GM06990 (cell line): ENCODE results near the gene GAK.

Experiments
- DNase-seq: peaks from one replicate; pipeline ENCODE4 v3.0.0-alpha.2; 2011; ENCODE audit not compliant: insufficient read length; ENCODE audit errors: extremely low read depth
- H3K27me3 ChIP-seq: replicated peaks from 2 replicates; pipeline ENCODE4 v1.6.0; 2011; ENCODE audit warnings: low read length; ENCODE audit not compliant: control insufficient read depth, insufficient read depth
- H3K36me3 ChIP-seq: 2 replicates; pipeline ENCODE4 v1.5.1; 2011; ENCODE audit warnings: low read length; ENCODE audit not compliant: control insufficient read depth, insufficient read depth
- H3K4me3 ChIP-seq: replicated peaks from 2 replicates; pipeline ENCODE4 v1.5.1; 2011; ENCODE audit warnings: low read depth, mild to moderate bottlenecking, control low read depth, low read length
- CTCF ChIP-seq: IDR thresholded peaks from 2 replicates; pipeline ENCODE4 v1.5.1; 2011; ENCODE audit warnings: low read length, control low read depth, mild to moderate bottlenecking, inconsistent platforms; ENCODE audit not compliant: insufficient read depth, poor library complexity, severe bottlenecking

GAK gene

GRCh38 chr4:874971-875817 is 56.9 kb downstream of the GAK start:
- Histone ChIP-seq H3K27me3 (no peaks in the 10 kb centered on the region), H3K36me3 (peaks cover 39% of the 10 kb centered on the region), H3K4me3 (no peak overlapping the region)
- TF ChIP-seq CTCF, result no peak
- DNase-seq, result no peak

GRCh38 chr4:874056-874455 is 58.1 kb downstream of the GAK start:
- Histone ChIP-seq H3K27me3 (no peaks in the 10 kb centered on the region), H3K36me3 (peaks cover 46% of the 10 kb centered on the region), H3K4me3 (no peak overlapping the region)
- DNase-seq, result no peak
- TF ChIP-seq CTCF, result no peak

GRCh38 chr4:872241-872981 is 59.7 kb downstream of the GAK start:
- Histone ChIP-seq H3K4me3 (no peak overlapping the region), H3K36me3 (peaks cover 48% of the 10 kb centered on the region), H3K27me3 (no peaks in the 10 kb centered on the region)
- no peak for TF ChIP-seq CTCF
- DNase-seq, result no peak

- Histone ChIP-seq H3K36me3 (peaks cover 48% of the 10 kb centered on the region), H3K4me3 (no peak overlapping the region), H3K27me3 (no peaks in the 10 kb centered on the region)
- no peak for TF ChIP-seq CTCF
- no peak for DNase-seq
These were observed 60.6 kb downstream of the GAK start for GRCh38 chr4:871484-871883.

GRCh38 chr4:870951-871350 is 61.2 kb downstream of the GAK start:
- H3K36me3 ChIP-seq, result peaks cover 48% of the 10 kb centered on the region
- DNase-seq, result no peak
- H3K4me3 ChIP-seq, result no peak overlapping the region
- TF ChIP-seq CTCF, result no peak
- H3K27me3 ChIP-seq, result no peaks in the 10 kb centered on the region
